HG03457 (cell line): Measurements from ENCODE around the gene TMEM164.
"Not testable (repeated sequence)": the region's sequence is repeated elsewhere in the genome, so short reads cannot be mapped to it uniquely, and the experiment has no call there.

Source experiments
- ATAC-seq: cut with Tn5 transposase; IDR thresholded peaks from one replicate; pipeline ENCODE4 v1.9.1; 2021; ENCODE audit warnings: moderate number of reproducible peaks; ENCODE audit not compliant: unreplicated experiment

The TMEM164 gene

GRCh38 chrX:110002300-110003166 is at the start of gene TMEM164:
Gene TMEM164, plus strand, starts transcription at chrX:110003114. Its CDS starts 661 bp downstream, at chrX:110003775.
- ATAC-seq, result peak; percentile 83

GRCh38 chrX:109954333-109954732 is 48.6 kb upstream of the TMEM164 start:
- no peak for ATAC-seq

GRCh38 chrX:109954955-109955354 is 48.0 kb upstream of the TMEM164 start:
- no peak for ATAC-seq

- ATAC-seq, result no peak
Observed at GRCh38 chrX:109958266-109958665, 44.6 kb upstream of the TMEM164 start.

GRCh38 chrX:109959356-109959871 is 43.5 kb upstream of the TMEM164 start:
- ATAC-seq, result no peak

GRCh38 chrX:109964390-109964789 is 38.5 kb upstream of the TMEM164 start:
- no peak for ATAC-seq

GRCh38 chrX:109966246-109966645 is 36.7 kb upstream of the TMEM164 start:
- no peak for ATAC-seq

- no peak for ATAC-seq
Observed at GRCh38 chrX:109967156-109967555, 35.8 kb upstream of the TMEM164 start.

- not testable (repeated sequence) for ATAC-seq
Observed at GRCh38 chrX:109970841-109971240, 32.1 kb upstream of the TMEM164 start.

GRCh38 chrX:109974906-109975655 is 27.8 kb upstream of the TMEM164 start:
- no peak for ATAC-seq

- ATAC-seq, result not testable (repeated sequence)
Observed at GRCh38 chrX:109985210-109985609, 17.7 kb upstream of the TMEM164 start.

GRCh38 chrX:109987884-109988283 is 15.0 kb upstream of the TMEM164 start:
- ATAC-seq, result no peak

GRCh38 chrX:109990582-109991276 is 12.2 kb upstream of the TMEM164 start:
- ATAC-seq, result no peak

- no peak for ATAC-seq
Observed at GRCh38 chrX:109992203-109992602, 10.7 kb upstream of the TMEM164 start.

- ATAC-seq, result no peak
Observed at GRCh38 chrX:109995155-109995554, 7.8 kb upstream of the TMEM164 start.

GRCh38 chrX:109997786-109998452 is 5.0 kb upstream of the TMEM164 start:
- ATAC-seq, result no peak

GRCh38 chrX:110000000-110000399 is 2.9 kb upstream of the TMEM164 start:
- ATAC-seq, result no peak

- ATAC-seq, result no peak
Observed at GRCh38 chrX:110000847-110001713, 1.8 kb upstream of the TMEM164 start.

GRCh38 chrX:110001740-110002299 is 1.1 kb upstream of the TMEM164 start:
- peak; percentile 2 for ATAC-seq
